NCI-H82 treated with DMSO at 0.1 percent for 48 hours (cell line): ENCODE results near the gene WDR6.
A peak's percentile ranks its signal among the peaks of the same experiment; 100 is the strongest.

Experiments used
- DNase-seq: peaks from one replicate; lab custom pipeline; 2025; ENCODE audit not compliant: unreplicated experiment; lab: John Stamatoyannopoulos, UW

Gene WDR6

DNA sequence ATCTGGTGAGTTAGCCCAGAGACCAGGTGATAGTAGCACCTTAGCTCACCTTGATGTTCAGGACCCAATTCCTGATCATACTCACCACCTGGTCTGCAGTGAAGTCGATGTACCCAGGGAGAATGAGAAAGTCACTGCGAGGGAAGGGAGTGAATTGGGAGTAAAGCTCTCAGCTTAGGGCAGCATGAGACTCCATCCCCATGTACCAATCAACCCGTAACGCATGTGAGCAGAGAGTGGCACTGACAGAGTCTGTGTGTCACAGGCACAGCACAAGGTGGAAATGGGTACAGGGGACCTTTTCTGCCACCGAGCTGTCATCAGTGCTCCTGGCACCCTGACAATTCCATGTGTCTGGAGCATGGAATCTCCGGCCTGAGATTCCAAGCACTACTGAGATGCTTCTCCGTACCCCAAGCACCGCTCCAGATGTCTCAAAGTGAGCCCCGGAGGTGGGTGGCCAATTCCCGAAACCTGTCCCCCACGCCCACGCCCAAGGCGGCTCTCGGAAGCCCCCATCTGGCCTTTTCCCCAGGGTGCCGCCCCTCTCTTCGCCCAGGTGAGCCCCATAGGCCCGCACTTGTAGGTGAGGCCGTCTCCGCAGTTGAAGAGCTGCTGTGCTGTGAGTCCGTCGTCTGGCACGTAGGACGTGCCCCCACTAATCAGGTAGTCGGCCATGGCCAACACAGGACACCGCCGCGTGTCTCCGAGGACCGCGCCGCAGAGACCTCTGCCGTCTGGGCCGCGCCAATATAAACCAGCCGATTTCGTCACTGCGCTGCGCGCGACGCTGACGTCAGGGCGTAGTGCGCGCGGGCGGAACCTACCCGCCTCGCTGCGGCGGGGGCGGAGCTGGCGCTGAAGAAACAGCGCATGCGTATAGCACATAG, 21.7 kb downstream of the WDR6 start, which contains the start of gene IMPDH2:
IMPDH2 (minus strand) TSS at position 726 of the 890 bp plus-strand sequence; CDS start at position 678, 48 bp downstream.
- DNase-seq, result peak; percentile 76

DNA sequence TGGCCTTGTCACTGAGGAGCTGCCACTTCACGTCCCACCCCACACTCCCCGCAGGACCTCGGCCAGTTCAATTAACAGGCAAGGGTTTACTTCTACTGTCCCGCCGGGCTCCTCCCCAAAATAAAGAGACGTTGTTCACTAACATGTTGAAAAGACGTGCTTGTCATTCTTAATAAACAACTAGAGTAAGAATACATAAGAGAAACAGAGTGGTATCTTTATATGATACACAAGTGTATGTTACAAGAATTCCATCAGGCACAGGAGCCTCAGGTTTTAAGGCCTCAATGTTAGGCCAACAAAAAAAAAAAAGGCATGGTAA, 22.3 kb downstream of the WDR6 start:
- DNase-seq, result no peak

DNA sequence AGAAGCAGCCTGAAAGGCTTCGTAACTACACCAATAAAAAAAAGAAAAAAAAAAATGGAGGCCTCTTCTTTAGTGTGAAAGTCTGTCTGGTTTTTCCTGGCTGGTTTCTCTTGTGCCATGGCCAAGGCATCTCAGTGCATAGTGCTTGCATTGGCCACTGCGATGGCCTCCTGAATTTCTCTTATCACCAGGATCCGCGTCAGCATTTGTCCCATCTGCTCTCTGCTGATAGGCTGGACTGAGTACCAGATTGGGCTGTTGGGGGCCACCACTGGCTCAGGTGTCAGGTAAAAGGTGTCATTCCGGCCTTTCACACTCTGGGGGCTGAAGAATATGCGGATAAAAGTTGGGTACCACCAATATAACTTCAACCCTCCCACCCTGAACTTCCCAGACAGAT, 23.1 kb downstream of the WDR6 start:
- DNase-seq, result no peak

DNA sequence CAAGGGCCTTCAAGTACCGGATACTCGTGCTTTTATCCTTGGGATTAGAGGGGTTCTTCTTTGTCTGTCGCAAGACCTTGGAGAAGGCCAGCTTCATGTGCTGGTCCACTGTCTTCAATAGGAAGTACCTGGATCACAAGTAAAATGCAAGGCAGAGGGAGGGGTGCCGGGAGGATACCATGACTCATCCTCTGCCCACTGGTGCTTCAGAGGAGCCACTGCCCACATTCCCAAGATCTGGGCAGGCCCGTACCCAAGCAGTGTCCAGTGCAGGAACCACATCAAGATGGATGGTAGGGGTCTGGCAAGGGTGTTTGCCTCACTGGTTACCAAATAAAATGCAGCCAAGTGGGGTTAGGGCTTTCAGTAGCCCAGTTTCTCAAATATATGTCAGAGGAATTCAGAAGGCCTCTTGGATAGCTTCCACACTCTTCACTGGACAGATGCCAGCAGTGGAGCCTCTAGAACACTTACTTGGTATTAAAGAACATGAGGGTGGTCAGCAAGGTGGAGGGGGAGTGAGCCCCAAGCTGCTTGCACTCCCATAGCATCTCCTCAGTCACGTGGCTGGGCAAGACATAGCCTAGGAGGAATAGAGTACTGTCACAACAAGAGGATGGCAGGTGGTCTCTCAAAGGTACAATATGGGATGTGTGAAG, 25.6 kb downstream of the WDR6 start:
- no peak for DNase-seq

DNA sequence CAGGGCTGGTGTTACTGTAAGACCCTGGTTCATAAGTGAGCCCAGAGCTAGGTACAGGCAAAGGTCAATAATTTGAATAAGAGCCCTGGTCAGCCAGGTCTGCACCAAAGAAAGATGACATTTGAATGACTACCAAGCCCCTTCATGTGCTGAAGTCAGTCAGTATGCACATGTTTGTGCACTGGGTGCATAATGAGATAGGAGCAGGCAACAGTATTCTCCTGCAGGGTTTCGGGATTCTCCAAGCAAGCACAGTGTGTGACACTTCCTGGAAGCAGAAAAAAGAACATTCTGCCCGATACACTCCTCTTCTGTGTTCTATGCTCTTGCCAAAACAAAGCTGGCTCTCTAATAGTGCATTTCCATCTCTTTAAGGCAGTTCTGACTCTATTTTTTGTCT, 27.5 kb downstream of the WDR6 start:
- no peak for DNase-seq

DNA sequence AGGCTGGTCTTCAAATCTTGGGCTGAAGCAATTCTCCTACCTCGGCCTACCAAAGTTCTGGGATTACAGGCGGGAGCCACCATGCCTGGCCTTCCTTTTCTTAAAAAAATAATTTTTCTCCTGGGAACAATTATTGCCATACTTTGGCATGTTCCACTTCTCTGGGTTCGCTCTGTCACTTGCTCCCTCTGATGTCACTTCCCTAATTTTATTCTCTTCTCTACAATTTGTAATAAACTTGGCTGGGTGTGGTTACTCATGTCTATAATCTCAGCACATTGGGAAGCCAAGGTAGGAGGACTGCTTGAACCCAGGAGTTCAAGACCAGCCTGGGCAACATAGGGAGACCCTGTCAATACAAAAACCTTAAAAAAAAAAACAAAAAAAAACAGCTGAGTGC, 28.1 kb downstream of the WDR6 start:
- DNase-seq, result no peak

DNA sequence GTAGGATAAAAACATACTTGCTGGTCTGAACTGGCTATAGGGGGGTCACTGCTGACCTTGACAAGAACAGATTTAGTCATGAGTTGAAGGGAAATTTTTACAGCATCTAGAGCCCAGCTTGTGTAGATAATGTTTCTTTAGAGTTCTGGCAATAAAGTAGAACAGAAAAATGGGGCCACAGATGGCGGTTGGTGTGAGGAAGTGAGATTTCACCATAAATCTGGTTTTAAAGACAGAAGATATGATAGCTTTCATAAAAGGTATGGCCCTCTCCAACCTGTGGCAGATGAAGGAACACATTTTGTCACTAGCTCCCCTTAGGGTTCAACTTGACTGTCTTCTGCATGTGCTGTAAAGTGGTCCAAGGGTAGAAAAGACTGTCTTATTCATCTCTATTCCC, 46.4 kb downstream of the WDR6 start:
- no peak for DNase-seq

DNA sequence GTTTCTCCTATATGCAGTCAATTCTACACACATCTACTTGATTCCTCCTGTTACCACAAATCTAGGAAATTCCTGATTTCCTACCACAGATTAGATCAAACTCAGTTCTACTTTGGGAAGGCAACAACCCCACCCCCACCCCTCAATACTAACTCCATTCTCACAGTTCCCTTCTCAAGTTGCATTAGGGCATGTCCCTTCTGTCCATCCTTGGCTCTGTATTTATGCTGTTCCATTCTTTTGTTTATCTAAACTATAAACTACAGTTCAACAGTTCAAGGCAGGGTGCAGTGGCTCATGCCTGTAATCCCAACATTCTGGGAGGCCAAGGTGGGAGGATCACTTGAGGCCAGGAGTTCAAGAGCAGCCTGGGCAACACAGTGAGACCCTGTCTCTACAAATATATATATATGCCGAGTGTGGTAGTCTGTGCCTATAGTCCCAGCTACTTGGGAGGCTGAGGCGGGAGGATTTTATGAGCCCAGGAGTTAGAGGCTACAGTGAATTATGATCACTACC, 47.2 kb downstream of the WDR6 start:
- DNase-seq, result no peak

DNA sequence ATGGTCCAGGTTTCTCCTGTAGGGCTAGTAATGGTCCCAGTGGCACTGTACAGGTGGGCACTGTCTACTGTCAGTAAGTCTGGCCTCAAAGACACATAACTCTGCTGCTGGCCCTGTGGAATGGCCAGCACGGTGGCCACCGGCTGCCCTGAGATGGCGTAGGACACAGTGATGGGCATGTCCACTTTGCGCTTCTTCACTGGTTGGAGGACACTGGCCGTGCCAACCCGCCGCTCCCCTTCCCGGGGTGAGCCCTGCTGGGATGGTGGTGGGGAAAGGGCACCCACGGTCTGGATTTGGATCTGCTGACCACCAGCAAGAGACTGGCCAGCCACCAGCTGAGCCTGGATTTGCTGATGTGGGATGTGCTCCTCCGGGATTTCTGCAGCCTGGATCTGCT, 50.1 kb downstream of the WDR6 start:
- DNase-seq, result no peak

DNA sequence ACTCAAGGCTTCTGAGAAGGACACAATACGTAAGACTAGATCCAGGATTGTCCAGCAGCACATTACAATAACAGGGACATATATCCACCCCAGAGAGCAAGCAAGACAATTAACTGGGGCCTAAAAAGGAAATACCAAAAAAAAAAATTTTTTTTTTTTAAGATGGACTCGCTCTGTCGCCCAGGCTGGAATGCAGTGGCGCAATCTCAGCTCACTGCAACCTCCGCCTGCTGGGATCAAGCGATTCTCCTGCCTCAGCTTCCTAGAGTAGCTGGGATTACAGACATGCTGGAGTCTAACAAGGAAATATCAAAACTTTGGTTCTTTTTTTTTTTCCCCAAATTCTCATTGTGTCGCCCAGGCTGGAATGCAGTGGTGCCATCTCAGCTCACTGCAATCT, 50.8 kb downstream of the WDR6 start:
- DNase-seq, result no peak
